AG04450 (cell line): ENCODE results near the gene AMBRA1. TPM values are rescaled to one million over a fixed set of nuclear protein-coding genes. Genes with fewer than 3 reads are reported as not detected.

Experiments
- CTCF ChIA-PET: fragments of 300-600, 350-600 bp; formaldehyde crosslinking; extraction: SDS; loops from one replicate; lab custom pipeline; 2022; ENCODE audit warnings: antibody characterized with exemption, inconsistent platforms; lab: Charles Lee
- POLR2A ChIA-PET: fragments of 350-600 bp; formaldehyde crosslinking; extraction: SDS; loops from one replicate; lab custom pipeline; 2021; ENCODE audit warnings: antibody characterized with exemption, inconsistent platforms; lab: Yijun Ruan, JAX
- DNase-seq: peaks from one replicate; pipeline ENCODE4 v3.0.0-alpha.2; 2011; ENCODE audit warnings: low read depth, low spot score
- H3K27ac ChIP-seq: one replicate; pipeline ENCODE4 v1.5.1; 2012; ENCODE audit warnings: low read depth, low read length, control low read depth
- H3K27me3 ChIP-seq: one replicate; pipeline ENCODE4 v1.6.0; 2012; ENCODE audit warnings: low read length; ENCODE audit not compliant: control insufficient read depth, insufficient read depth
- H3K4me3 ChIP-seq: 2 replicates; pipeline ENCODE4 v1.5.1; 2011; ENCODE audit warnings: mild to moderate bottlenecking, low read depth, low read length, control low read depth
- H3K9me3 ChIP-seq: 2 replicates; pipeline ENCODE4 v1.5.1; 2012; ENCODE audit warnings: low read length; ENCODE audit not compliant: control insufficient read depth, insufficient read depth
- polyA plus RNA-seq: library from polyadenylated mRNA; depleted of rRNA; stranded (reverse); fragments of >200 nt; gene quantifications from 2 replicates; pipeline ENCODE4 v1.2.3, GENCODE V29; 2011
- TF ChIP-seq, protein P1 (sequence below): IDR thresholded peaks from 2 replicates; pipeline ENCODE4 v1.5.1; 2011; ENCODE audit warnings: low read depth, low read length, control low read depth, inconsistent platforms

AMBRA1 gene
- polyA plus RNA-seq, 1 experiment = 12.8 TPM

DNA sequence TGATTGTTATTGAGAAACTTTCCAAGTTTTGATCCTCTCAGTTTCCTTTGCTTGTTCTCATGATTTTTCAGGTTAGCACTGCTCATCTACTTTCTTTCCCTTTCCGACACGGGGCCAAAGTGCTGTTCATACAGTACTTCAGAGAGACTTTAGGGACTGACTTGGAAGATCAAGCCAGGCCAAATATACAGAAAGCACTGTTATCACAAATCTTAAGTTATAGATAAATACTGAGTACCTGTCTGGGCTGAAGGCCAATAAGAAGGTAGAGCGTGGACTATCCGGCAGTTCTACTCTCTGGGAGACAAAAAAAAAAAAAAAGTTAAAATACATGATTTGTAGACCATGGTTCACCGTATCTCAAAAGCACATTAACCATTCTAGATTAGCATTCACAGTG is 46.2 kb downstream of the AMBRA1 start:
- ChIA-PET CTCF (interaction anchor here (0.7 to 2.8 kb wide), 3 partner anchors 8 to 125 kb away, joined by 3 to 10 read pairs (median 3); no protein-coding TSS in a partner anchor), POLR2A (no interaction called here)
- Histone ChIP-seq H3K27me3 (no peaks in the 10 kb centered on the region), H3K27ac (no peak overlapping the region), H3K9me3 (no peaks in the 10 kb centered on the region), H3K4me3 (no peak overlapping the region)
- TF ChIP-seq, protein P1, sequence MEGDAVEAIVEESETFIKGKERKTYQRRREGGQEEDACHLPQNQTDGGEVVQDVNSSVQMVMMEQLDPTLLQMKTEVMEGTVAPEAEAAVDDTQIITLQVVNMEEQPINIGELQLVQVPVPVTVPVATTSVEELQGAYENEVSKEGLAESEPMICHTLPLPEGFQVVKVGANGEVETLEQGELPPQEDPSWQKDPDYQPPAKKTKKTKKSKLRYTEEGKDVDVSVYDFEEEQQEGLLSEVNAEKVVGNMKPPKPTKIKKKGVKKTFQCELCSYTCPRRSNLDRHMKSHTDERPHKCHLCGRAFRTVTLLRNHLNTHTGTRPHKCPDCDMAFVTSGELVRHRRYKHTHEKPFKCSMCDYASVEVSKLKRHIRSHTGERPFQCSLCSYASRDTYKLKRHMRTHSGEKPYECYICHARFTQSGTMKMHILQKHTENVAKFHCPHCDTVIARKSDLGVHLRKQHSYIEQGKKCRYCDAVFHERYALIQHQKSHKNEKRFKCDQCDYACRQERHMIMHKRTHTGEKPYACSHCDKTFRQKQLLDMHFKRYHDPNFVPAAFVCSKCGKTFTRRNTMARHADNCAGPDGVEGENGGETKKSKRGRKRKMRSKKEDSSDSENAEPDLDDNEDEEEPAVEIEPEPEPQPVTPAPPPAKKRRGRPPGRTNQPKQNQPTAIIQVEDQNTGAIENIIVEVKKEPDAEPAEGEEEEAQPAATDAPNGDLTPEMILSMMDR = no peak
- no peak for DNase-seq

DNA sequence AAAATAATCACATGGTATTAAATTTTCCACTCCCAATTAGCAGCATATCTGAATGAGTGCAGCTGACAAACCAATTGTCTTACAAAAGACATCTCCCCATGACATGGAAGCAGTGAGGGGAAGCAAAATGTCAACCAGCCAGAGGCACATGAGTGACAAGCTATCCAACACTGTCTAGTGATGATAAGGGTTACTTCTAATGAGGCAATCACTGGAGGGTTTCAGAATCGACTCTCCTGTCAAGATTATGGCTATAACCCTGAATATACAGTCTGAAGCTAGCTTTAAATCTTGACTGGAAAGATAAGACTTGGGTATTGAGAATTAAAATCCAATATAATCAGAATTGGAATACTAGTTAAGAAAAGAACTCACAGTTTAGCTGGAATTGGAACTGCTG is 50.3 kb downstream of the AMBRA1 start:
- no peak overlapping the region for H3K4me3 ChIP-seq
- H3K27me3 ChIP-seq = no peaks in the 10 kb centered on the region
- TF ChIP-seq, protein P1 = no peak
- ChIA-PET CTCF (interaction anchor here (0.5 to 1.5 kb wide), 2 partner anchors 14 to 54 kb away, joined by 3 read pairs; no protein-coding TSS in a partner anchor), POLR2A (no interaction called here)
- no peak overlapping the region for H3K27ac ChIP-seq
- DNase-seq = no peak
- no peaks in the 10 kb centered on the region for H3K9me3 ChIP-seq

GRCh38 chr11:46541593-46542371 is 52.0 kb downstream of the AMBRA1 start:
- DNase-seq = no peak
- TF ChIP-seq, protein P1 = no peak
- no peaks in the 10 kb centered on the region for H3K9me3 ChIP-seq
- H3K4me3 ChIP-seq = no peak overlapping the region
- no peaks in the 10 kb centered on the region for H3K27me3 ChIP-seq
- POLR2A ChIA-PET = no interaction called here
- CTCF ChIA-PET = interaction anchor here (0.5 to 5.4 kb wide), 5 partner anchors 13 to 153 kb away, joined by 3 to 36 read pairs (median 7); partner anchors contain the start of gene CHRM4
- no peak overlapping the region for H3K27ac ChIP-seq

GRCh38 chr11:46540807-46541206 is 53.0 kb downstream of the AMBRA1 start:
- TF ChIP-seq, protein P1 = no peak
- POLR2A ChIA-PET = no interaction called here
- no peak for DNase-seq
- Histone ChIP-seq H3K9me3 (no peaks in the 10 kb centered on the region), H3K4me3 (no peak overlapping the region), H3K27ac (no peak overlapping the region), H3K27me3 (no peaks in the 10 kb centered on the region)
- CTCF ChIA-PET = interaction anchor here (0.8 to 5.4 kb wide), 4 partner anchors 10 to 152 kb away, joined by 3 to 36 read pairs (median 18); no protein-coding TSS in a partner anchor
